HL-60/S4 treated with phorbol 12-myristate 13-acetate at 8.2 ng/mL for 4 days and 3 days (cell line): ENCODE measurements around the gene TBL1X.

Source experiments
- in situ Hi-C: fragments of 300-500 bp; cut with MboI; formaldehyde crosslinking; loops from 2 replicates; pipeline ENCODE4 v1.15.0; 2022; ENCODE audit warnings: low sequenced_read_pairs

Gene TBL1X

DNA sequence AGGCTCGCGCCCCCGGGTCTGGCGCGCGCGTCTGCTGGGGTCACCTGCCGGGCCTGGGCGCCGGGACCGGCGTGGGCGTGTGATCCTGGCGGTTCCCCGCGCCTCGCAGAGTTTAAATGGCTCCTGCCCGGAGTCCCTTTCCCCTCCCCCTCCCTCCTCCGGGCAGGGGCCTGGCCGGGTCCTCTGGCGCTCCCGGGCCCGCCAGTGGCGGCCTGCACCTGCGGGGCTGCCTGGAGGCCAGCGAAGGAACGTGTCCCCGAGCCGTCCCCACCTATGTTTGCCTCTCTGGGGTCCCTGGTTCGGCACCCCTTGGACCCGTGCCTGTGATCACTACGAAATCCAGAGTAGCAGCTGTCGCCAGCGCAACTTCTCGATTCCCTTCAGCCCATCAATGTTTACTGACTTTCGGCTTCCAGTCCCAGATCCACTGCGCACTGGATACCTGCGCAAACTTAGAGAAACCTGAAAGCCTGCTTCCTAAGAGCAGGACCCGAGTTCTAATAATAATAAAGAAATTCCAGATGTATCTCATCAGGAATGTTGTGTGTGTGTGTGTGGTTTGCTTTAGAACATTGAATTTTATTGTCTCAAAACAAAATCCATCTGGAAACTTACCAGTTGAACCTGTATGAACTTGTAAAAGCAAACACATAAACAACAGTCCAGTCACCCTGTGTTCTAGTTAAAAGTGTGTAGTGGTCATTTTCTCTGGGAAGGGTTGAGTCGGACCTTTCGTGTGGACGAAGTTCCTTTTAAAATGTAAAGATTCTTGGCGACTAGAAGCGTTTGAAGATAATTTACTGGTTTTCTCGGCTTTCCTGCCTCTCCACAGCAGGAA lies 322.2 kb downstream of the TBL1X start:
- in situ Hi-C loops: no loop called here

DNA sequence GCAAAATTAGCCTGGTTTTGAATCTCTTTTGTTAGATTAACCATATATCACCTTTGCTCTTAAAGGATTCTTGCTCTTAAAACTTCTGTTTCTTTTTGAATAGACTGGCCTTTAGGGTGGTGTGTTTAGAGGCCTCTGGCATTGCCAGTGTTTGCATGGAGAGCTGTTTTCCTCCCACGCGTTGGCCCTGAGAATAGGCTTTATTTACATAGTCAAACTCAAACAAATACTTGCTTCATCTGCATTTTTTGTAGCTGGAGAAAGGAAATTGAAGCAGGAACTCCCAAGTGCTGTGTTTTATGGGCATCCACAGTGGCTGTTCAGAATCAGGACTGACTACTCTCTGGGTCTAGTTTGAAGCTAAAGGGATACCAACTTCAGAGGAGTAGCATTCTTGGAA lies 324.1 kb downstream of the TBL1X start:
- in situ Hi-C loops: no loop called here

DNA sequence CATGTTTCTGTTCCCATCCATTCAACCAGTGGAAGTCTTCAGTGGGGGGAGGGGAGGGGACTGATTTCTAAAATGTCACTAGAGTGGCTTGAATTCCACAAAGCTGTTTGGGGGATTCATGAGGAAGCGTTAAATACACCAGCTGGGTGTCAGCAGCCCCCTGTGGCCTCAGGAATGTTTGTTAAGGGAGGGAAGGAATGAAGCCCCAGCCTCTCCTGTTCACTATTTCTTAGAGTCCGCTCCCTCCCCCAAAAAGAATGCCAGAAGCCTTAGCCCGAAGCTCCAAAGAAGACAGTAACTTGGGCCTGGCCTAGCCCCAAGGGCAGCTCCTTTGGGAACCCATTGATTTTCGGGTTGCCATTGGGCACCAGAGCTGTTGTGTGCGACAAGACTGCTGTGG lies 324.7 kb downstream of the TBL1X start:
- in situ Hi-C loops: no loop called here
